HG03196 (cell line): Measurements from ENCODE around the gene GFI1B.
"Not testable (repeated sequence)": the region's sequence is repeated elsewhere in the genome, so short reads cannot be mapped to it uniquely, and the experiment has no call there.

ENCODE experiments used
- ATAC-seq: cut with Tn5 transposase; IDR thresholded peaks from one replicate; pipeline ENCODE4 v1.9.1; 2021; ENCODE audit not compliant: unreplicated experiment

Gene GFI1B

DNA sequence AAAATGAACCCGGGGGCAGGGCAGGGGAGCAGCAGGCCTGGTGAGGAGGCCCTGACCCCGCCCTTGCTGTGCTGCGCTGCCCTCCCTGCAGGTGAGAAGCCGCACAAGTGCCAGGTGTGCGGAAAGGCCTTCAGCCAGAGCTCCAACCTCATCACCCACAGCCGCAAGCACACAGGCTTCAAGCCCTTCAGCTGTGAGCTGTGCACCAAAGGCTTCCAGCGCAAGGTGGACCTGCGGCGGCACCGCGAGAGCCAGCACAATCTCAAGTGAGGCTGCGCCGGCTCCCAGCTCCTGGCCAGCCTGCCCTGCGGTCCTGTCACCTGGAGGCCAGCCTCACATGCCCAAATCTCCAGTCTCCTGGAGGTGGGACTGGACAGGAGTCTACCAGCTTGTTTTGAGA lies 12.3 kb downstream of the GFI1B start:
- ATAC-seq = no peak

DNA sequence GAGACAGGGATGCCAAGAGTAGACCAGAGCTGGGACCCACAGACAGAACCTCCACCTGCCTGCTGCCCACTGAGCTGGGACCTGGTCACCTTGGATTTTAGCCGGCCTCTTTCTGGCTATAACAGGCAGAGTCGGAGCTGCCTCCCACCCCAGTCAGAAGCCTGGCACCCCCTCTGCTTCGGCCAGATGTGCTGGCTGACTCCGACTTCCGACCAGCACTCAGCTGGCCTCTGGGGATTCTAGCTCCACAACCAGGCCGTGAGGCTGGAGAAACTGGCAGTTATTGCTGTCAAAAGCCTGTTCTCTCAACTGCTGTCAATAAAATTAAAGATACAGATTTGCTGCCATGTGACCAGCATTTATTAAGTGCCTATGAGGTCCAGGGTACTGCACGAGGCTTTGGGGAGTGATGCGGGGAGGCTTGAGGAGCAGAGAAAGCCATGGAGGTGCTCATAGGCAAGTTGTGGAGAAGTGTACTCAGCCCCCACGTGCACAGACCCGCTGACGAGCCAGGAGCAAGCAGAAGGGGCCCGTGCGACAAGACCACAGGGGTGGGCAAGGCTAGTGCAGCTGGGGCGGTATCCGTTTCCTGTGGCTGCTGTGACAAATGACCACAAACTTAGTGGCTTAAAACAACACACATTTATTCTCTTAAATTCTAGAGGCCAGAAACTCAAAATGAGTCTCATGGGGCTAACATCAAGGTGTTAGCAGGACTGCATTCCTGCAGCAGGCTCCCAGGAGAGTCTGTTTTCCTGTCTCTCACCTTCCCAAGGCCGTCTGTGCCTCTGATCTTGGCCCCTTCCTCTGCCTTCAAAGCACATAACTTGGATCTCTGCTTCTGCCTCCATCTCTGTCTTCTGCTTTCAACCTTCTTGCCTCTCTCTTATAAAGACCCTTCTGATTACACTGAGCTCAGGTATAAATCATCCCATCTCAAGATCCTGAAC lies 13.1 kb downstream of the GFI1B start:
- no peak for ATAC-seq

DNA sequence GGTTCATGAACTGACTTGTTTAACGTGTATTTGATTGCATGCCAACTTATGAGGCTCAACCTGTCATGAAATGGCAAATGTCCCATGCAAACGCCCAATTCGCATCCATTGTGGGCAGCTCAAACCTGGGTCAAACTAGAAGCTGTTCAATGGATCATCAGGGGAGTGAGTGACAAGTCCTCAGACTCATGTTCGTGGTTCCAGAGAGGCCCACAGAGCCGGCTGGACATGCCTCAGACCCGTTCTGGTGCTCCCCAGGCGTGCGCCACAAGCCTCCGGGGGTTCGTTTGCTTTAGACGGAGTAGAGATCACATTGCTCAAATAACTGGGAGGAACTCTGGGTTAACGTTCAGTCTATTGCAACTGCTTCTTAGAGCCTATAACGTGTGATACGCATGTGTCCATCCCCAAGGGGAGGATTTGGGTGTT lies 15.0 kb downstream of the GFI1B start:
- no peak for ATAC-seq

DNA sequence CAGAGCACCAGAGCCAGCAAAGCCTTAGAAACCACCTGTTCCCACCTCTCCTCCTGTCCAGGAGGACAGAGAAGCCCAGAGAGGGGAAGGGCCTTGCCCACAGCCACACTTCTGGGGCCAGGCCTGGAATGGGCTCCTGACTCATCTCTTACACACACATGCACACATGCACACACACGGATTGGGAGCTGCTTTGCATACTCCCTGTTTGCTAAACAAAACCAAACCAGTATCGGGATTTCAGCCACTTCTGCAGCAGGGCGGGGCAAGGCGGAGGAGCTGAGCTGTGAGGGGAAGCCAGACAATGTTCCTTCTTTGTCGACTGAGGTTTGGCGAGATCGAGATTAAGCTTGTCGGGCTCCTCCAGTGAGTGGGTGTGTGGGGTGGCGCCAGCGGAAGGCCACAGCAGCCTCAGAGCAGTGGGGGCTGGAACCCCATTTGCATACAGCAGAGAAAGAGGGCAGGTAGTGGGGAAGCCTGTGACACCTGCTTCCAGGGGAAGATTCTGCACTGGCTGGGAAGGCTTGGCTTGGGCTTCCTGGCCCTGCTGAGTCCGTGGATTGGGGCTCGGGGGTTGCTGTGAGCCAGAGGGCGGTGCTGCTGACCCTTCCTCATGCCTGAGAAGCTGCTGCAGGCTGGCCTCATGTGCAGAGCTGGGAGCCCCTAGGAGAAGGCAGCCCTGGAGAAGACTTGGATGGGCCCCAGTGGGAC lies 16.1 kb downstream of the GFI1B start:
- no peak for ATAC-seq

DNA sequence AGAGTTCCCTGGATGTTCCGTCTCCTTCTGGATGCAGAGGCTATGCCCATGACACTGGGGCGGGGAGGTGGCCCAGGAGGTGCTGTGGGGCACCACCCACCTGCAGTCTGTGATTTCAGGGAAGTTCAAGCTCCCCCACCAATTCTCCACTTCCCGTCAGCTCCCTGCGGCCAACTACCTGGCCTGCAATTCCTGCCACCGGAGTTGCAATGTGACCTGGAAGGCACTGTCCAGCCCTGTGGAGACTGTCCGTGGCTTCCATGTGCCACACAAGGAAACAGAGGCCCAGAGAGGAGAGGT lies 16.6 kb downstream of the GFI1B start:
- no peak for ATAC-seq

DNA sequence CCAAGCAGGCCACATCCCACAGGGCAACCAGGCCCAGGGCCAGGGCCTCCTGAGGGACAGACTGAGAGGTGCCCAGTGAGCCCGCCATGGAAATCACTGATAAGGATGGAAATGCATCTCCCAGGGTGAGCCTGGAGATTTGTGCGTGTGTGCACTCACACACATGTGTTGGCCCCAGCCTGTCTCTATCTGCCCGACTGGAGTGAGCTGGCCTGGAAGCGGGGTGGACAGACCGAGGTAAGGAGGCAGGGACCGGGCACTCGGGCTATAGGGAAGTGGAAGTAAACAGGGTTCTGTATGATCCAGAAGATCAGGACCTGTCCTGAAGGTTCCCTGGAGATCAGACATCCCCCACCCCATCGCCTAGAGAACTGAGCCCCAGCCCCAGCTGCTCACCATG lies 17.4 kb downstream of the GFI1B start:
- no peak for ATAC-seq

DNA sequence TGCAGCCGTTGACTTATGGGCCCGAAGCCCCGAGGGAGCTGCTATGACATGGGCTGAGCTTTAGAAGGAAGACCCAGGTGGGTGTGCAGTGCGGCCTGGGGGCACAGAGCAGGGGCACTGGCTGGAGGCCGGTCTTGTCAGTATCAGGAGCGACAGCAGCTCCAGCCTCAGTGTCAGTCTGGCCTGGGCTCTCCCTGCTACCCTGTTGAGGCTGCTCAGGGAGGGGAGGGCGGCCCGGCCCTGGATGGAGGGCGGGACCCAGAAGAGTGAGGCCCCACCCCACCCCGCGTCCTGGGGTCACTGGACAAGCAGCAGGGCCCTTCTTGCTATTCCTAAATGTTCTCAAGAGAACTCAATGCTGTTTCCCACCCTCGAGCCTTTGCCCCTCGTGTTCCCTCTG lies 18.0 kb downstream of the GFI1B start:
- ATAC-seq = no peak

DNA sequence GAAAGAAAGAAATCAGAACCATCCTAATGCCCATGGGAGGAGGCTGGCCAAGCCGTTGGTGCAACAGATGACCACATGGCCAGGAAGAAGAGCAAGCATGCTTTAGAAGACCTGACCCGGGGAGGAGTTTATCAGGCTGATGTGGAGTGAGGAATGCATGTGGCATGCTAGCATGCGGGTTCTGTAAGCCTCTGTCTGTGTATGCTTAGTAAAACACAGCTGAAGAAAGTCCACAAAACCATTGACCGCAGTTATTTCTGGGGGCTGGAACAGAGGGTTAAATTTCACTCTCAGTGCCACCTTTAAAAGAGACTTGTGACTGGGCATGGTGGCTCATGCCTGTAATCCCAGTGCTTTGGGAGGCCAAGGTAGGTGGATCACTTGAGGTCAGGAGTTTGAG lies 19.1 kb downstream of the GFI1B start:
- no peak for ATAC-seq

DNA sequence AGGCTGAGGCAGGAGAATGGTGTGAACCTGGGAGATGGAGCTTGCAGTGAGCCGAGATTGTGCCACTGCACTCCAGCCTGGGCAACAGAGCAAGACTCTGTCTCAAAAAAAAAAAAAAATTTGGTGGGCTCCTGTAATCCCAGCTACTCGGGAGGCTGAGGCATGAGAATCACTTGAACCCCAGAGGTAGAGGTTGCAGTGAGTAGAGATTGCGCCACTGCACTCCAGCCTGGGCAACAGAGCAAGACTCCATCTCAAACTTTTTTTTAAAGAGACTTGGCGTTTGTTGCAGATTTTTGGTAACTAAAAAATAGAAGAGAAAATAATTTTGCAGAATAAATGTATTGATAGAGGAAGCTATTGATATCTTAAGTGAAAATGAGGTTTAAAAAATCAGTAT lies 19.7 kb downstream of the GFI1B start:
- not testable (repeated sequence) for ATAC-seq

DNA sequence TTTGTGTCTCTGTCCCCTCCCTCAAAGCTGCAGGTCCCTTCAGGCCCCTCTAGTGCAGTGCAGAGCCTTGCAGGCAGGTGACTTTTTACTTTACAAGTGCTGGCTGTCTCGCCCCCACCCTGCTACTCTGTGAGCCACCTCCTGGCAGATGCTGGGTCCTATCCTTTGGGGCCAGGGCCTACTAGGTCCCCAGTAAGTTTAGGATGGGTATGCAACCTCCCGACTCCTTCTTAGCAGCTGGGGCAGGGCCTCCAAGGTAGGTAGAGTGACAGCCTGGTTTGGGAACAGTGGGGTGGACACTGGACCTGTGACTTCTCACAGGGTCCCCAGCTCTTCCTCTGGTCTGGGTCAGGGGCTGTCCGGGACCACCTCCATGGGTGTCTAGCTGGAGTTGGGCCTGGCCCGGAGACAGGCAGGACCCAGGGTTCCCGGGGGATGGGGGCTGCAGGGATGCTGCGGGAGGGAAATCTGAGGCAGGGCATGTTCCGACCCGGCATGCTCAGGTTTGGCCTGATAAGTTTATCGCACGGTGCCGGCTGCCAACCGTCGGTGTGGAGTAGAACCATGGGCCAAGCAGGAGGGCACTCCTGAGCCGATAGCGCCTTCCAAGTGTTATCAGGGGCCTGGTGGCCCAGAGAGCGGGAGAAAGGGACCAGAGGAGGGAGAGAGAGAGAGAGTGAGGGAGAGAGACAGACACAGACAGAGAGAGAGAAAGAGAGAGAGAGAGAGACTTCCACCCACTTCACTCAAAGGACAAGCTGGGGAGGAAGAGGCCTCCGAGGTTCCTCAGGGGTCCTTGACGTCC lies 20.5 kb downstream of the GFI1B start:
- ATAC-seq = no peak

DNA sequence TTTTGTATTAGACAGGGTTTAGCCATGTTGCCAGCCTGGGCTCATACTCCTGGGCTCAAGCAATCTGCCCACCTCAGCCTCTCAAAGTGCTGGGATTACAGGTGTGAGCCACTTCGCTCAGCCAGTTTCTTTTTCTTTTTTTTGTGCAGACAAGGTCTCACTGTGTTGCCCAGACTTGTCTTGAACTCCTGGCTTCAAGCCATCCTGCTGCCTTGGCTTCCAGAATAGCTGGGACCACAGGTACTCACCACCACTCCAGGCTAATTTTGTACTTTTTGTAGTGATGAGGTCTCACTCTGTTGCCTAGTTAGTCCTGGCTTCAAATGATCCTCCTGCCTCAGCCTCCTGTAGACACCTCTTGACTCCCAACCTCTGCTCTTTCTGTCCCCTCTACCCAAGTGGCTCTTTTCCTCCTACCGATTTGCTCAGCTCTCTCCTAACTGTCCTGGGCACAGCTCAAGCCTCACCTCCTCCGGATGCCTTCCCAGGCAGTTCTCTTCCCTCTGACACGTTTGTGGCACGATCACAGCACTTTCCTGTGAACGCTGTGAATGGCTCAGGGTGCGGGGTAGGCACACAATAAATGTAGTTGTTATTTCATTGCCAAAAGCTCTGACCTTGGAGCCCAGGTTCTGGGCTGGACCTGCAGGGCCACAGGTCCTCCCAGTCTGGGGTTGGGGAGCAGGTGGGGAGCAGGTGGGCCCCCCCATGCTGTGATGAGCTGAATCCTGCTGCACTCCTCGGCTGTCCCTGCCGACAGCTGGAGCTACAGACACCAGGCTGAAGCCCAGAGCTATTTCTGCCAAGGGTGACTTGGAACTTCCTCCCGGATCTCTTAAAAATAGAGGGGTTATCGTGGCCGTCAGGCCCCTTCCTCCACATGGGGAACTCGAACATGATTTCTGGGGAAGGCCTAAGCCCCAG lies 23.9 kb downstream of the GFI1B start:
- no peak for ATAC-seq

DNA sequence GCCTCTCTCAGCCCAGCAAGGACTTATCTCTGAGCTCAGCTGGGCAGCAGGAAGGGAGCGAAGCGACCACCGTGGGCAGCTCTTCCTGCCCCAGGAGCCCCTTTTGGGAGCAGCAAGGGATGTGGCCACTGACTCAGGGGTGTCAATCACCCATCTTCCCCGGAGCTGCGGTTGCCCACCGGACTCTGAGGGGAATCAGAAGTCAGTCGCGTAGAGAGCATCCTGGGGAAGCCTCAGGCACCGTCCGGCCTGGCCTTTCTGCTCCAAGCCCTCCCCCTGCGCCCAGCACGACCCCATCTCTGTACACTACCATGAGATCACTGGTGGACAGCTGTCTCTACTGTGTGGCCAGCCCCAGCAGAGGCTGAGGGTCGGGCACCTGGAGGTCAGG lies 24.6 kb downstream of the GFI1B start:
- no peak for ATAC-seq

DNA sequence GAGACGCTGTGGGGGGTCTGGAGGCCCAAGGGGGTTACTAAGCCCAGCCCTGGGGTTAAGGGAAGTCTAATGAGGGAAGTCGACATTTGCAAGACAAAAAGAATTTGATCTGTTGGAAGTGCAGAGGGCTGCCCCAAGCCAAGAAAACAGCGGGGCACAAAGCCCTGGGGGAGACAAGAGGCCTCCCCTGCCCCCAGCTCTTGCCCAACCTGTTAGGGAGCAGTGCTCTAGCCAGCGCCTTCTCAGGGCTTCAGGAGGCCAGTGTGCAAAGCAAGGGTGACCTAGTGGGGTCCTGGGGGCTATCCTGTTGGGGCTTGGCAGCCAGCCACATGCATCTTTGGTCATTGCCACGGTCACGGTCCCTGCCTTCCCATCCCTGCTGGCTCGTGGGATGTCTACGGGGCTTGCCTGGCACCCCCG lies 25.2 kb downstream of the GFI1B start:
- ATAC-seq = no peak

DNA sequence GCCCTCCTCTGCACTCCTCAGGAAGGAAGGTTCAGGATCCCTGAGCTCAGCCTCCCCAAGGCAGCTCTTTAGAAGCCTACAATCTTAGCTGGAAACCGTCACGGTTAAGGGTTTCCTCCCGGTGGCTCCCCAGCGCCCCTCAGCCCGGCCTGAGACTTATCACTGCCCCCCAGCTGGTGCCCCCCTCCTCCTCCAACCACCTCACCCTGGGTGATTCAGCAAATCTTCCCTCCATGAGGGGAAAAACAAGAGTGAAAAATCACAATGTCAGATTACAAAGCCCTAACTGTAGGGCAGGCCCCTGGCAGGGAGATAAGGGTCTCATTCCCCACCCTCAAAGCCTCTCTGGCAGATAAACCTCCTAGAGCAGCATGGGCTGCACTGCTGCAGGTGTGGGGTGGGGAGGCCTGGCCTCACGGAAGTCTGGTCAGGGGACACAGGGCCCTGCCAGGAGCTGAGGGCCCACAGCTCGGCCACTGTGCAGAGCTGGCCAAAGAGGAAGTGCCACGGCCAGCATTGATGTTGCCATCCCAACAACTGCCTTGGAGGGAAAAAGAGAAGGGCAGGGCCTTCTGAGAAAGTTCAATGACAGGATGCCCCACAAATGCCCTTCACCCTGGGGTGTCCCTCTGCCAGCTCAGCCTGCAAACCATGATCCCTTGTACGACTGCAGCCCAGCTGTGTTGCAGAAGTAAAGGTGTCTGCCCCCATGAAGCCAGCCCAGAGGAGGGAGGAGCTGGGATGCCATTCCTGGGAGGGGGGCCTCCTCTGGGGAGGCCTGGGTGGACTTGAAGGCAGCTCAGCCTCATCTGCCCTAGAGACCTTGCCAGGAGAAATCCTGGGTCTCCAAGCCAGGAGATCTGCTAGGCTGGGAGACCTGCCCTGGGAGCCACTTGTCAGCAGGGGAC lies 25.9 kb downstream of the GFI1B start:
- ATAC-seq = no peak

DNA sequence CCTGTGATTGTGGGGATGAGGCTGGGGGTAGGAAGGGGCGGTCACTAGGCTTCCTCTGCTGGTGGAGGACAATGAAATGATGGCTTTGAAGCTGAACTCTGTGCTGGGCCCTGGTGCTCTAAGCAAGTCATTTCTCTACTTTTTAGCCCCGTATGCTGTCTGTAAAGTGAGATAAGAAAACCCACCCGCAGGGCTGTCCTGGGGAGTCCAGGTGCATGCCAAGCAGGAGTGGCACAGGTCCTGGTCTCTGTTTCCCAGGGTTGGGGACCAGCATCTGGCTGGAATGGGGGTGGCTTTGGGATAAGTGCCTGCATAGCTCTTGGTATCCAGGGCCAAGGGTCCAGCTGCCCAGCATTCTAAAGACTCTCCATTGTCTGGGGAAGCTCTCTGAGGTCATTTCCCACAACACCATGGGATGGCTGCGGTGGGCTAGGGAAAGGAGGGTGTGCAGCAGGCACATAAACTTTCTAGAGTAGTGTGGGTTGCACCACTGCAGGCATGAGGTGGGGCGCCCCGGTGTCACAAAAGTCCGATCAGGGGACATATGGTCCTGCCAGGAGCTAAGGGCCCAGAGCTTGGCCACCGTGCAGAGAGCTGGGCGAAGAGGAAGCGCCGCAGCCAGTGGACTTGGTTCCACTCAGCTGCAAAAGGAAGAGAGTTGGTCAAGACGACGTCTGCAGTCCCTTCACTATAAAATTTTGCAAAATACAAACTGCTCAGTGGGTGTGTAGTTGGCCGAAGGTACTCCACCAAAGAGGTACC lies 26.7 kb downstream of the GFI1B start:
- ATAC-seq = no peak

DNA sequence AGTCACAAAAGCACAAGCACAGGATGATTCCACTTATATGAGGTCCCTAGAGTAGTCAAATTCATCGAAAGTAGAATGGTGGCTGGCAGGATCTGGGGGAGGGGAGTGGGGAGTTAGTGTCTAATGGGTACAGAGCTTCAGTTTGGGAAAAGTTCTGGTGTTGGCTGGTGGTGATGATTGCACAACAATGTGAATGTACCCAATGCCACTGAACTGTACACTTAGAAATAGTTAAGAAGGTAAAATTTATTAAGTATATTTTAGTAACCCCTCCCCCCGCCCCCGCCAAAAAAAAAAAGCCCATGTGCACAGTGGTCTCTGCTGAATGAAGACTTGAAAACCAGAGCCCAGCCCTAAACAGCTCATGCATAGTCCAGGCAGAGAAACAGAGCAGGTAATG lies 27.5 kb downstream of the GFI1B start:
- ATAC-seq = no peak

DNA sequence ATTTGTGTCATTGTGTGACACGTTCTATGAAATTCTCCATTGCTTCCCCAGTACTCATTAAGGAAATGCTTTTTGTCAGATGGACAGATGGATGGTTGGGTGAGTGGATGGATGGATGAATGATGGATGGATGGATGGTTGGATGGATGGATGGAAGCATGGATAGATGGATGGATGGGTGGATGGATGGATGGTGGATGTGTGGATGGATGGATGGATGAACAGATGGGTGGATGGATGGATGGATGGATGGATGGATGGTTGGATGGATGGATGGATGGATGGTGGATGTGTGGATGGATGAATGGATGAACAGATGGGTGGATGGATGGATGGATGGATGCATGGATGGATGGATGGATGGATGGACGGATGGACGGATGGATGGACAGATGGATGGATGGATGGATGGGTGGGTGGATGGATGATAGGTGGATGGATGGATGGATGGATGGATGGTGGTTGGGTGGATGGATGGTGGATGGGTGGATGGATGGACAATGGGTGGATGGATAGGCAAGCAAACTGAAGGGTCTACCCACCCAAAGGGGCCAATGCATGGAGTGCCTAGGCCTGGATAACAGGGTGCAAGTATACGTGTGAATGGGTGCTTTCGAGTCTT lies 28.3 kb downstream of the GFI1B start:
- ATAC-seq = no peak

DNA sequence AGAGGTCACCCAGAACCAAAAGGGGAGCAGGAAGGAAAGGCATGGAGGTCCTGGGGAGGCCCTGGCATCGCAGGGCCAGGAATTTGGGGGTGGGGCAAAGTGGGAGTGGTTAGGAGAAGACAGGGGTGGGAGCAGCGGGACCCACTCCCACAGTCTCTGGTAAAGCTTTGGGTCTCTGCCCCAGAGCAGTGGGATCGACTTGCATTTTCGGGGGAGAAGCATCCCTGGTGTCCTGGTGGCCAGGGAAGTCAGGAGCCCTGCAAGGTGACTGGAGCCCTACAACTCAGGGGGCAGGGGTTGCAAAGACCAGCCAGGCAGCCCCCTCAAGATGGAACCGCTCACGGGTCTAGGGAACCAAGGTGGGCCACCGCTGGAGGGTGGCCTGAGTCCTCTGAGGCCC lies 29.9 kb downstream of the GFI1B start:
- no peak for ATAC-seq
